Stimulated activated naive B cell treated with anti-CD40 and anti-IgM and Interleukin-4, amounts not matched to agents 10 μg/mL and 1 μg/mL and 100 μg/mL, for 72 hours (primary cell): Measurements from ENCODE around the gene WIPI1.
A peak's percentile ranks its signal among the peaks of the same experiment; 100 is the strongest.

Experiments
- ATAC-seq, 2 donors: fragments of 150-1000 bp; cut with Tn5 transposase; replicated peaks; 2 replicates each; pipeline ENCODE4 v1.10.0; 2021; ENCODE audit warnings: moderate library complexity in 1 of 2
- DNase-seq: peaks from one replicate; pipeline ENCODE4 v3.0.0; 2021
- H3K27ac Mint-ChIP-seq: one replicate; pipeline ENCODE4 v1.8.0; 2022; ENCODE audit warnings: mild to moderate bottlenecking, mixed read lengths
- H3K27me3 Mint-ChIP-seq, 2 donors: one replicate each; pipeline ENCODE4 v1.8.0; 2022; ENCODE audit warnings: mixed read lengths in 2 of 2
- H3K36me3 Mint-ChIP-seq, 2 donors: one replicate each; pipeline ENCODE4 v1.8.0; 2022; ENCODE audit warnings: mixed read lengths in 2 of 2, mild to moderate bottlenecking in 1 of 2
- H3K4me1 Mint-ChIP-seq, 2 donors: one replicate each; pipeline ENCODE4 v1.8.0; 2022; ENCODE audit warnings: mixed read lengths in 2 of 2, mild to moderate bottlenecking in 1 of 2
- H3K4me3 Mint-ChIP-seq, 2 donors: one replicate each; pipeline ENCODE4 v1.8.0; 2022; ENCODE audit warnings: mild to moderate bottlenecking in 2 of 2, mixed read lengths in 2 of 2, moderate library complexity in 1 of 2
- H3K9me3 Mint-ChIP-seq, 2 donors: one replicate each; pipeline ENCODE4 v1.8.0; 2022; ENCODE audit warnings: mixed read lengths in 2 of 2, mild to moderate bottlenecking in 1 of 2

Gene WIPI1

GRCh38 chr17:68456339-68457167 is 743 bp downstream of the WIPI1 start:
- peaks cover 16 to 23% of the 10 kb centered on the region in 2 donors for H3K4me1 Mint-ChIP-seq
- peak overlapping the region; percentile 79 for H3K27ac Mint-ChIP-seq

GRCh38 chr17:68455901-68456338 is 1.4 kb downstream of the WIPI1 start:
- H3K4me1 Mint-ChIP-seq = peaks cover 16 to 21% of the 10 kb centered on the region in 2 donors
- no peak overlapping the region for H3K27ac Mint-ChIP-seq
- H3K36me3 Mint-ChIP-seq = peaks cover 0 to 6% of the 10 kb centered on the region in 2 donors
- H3K27me3 Mint-ChIP-seq = no peaks in the 10 kb centered on the region
- H3K4me3 Mint-ChIP-seq = peak overlapping the region; percentile 89 to 91
- DNase-seq (no peak), ATAC-seq (no peak)
- no peaks in the 10 kb centered on the region for H3K9me3 Mint-ChIP-seq

More at GRCh38 chr17:68456339-68457167, 743 bp downstream of the WIPI1 start:
- Mint-ChIP-seq H3K4me3 (peak overlapping the region; percentile 89 to 91), H3K36me3 (peaks cover 0 to 5% of the 10 kb centered on the region in 2 donors), H3K27me3 (no peaks in the 10 kb centered on the region), H3K9me3 (no peaks in the 10 kb centered on the region)
- ATAC-seq = no peak
- DNase-seq = no peak

DNA sequence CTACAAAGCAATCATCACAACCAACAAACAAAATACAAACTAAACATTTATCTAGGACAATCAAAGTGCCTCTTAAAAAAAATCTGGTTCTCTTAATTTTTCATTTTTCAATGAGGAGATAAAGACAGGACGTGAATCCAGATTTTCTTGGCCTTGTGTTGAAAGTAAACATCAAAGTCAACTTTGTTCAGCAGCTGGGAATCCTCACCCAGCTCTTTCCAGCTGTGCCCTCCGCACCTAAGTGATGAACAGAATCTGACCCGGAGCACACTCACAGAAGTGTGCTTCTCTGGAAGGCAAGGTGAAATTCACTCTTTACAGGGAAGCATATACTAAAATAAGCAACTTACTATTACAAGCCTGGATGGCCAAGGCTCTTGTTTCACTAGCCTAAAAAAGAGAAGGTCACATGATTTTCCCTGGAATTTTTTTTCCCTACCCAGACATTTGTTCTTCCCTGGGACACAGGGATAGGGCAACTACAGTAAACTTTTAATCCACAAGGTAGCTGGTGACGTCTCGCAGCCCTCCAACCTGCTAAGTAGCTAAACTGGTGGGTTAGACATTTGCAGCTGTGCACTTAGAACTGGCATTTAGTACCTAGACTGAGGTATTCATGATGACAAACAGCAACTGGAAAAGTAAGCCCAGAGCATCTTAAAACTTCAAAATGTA is 3.2 kb downstream of the WIPI1 start:
- peaks cover 11 to 21% of the 10 kb centered on the region in 2 donors for H3K4me1 Mint-ChIP-seq
- no peak overlapping the region for H3K27ac Mint-ChIP-seq
- peaks cover 2 to 15% of the 10 kb centered on the region in 2 donors for H3K36me3 Mint-ChIP-seq
- ATAC-seq (no peak), DNase-seq (no peak)
- H3K4me3 Mint-ChIP-seq = no peak overlapping the region
- H3K9me3 Mint-ChIP-seq = no peaks in the 10 kb centered on the region
- no peaks in the 10 kb centered on the region for H3K27me3 Mint-ChIP-seq

GRCh38 chr17:68452724-68453290 is 4.5 kb downstream of the WIPI1 start:
- ATAC-seq (no peak), DNase-seq (no peak)
- Mint-ChIP-seq H3K27ac (no peak overlapping the region), H3K9me3 (no peaks in the 10 kb centered on the region), H3K36me3 (peaks cover 2 to 16% of the 10 kb centered on the region in 2 donors), H3K4me1 (peaks cover 4 to 13% of the 10 kb centered on the region in 2 donors), H3K27me3 (no peaks in the 10 kb centered on the region), H3K4me3 (no peak overlapping the region)

- DNase-seq = no peak
- Mint-ChIP-seq H3K27me3 (no peaks in the 10 kb centered on the region), H3K4me3 (no peak overlapping the region), H3K27ac (no peak overlapping the region), H3K36me3 (peaks cover 2 to 16% of the 10 kb centered on the region in 2 donors), H3K9me3 (no peaks in the 10 kb centered on the region), H3K4me1 (peaks cover 1 to 8% of the 10 kb centered on the region in 2 donors)
- ATAC-seq = no peak
Observed at GRCh38 chr17:68451670-68452354, 5.5 kb downstream of the WIPI1 start.

- no peak overlapping the region for H3K4me3 Mint-ChIP-seq
- no peaks in the 10 kb centered on the region for H3K4me1 Mint-ChIP-seq
- H3K27me3 Mint-ChIP-seq = no peaks in the 10 kb centered on the region
- no peak overlapping the region for H3K27ac Mint-ChIP-seq
- no peak for DNase-seq
- H3K36me3 Mint-ChIP-seq = peaks cover 2 to 19% of the 10 kb centered on the region in 2 donors
- ATAC-seq = no peak
- no peaks in the 10 kb centered on the region for H3K9me3 Mint-ChIP-seq
Observed at GRCh38 chr17:68450801-68451200, 6.5 kb downstream of the WIPI1 start.

GRCh38 chr17:68450391-68450790 is 6.9 kb downstream of the WIPI1 start:
- Mint-ChIP-seq H3K36me3 (peaks cover 2 to 19% of the 10 kb centered on the region in 2 donors), H3K27ac (no peak overlapping the region)

DNA sequence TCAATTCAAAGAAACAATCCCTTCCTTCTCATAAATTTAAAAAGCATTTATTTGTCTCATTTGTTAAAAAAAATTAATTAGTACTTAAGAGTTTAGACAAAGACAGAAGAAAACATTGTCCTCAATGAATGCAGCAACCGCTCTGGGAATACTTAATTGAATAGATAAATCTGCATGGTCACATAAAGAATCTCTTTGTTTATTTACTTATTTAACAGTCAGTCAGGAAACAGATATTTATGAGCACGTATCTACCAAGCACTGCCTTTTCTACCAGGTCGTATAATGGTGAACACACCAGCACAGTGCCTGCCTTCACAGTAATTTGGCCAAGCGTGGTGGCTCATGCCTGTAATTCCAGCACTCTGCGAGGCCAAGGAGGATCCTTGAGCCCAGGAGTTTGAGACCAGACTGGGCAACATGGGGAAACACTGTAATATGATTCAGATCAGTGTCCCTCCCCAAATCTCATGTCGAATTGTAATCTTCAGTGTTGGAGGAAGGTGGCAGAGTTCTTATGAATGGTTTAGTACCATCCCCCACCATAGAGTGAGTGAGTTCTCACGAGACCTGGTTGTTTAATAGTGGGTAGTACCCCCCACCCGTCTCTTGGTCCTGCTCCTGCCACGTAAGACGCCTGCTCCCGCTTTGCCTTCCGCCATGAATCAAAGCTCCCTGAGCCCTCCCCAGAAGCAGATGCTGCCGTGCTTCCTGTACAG is 8.1 kb downstream of the WIPI1 start:
- Mint-ChIP-seq H3K36me3 (peaks cover 2 to 19% of the 10 kb centered on the region in 2 donors), H3K27me3 (no peaks in the 10 kb centered on the region), H3K4me3 (no peak overlapping the region), H3K4me1 (no peaks in the 10 kb centered on the region), H3K9me3 (no peaks in the 10 kb centered on the region), H3K27ac (no peak overlapping the region)
- DNase-seq (no peak), ATAC-seq (no peak)

More at GRCh38 chr17:68450391-68450790, 6.9 kb downstream of the WIPI1 start:
- H3K4me1 Mint-ChIP-seq = no peaks in the 10 kb centered on the region
- DNase-seq = no peak
- no peak overlapping the region for H3K4me3 Mint-ChIP-seq
- no peak for ATAC-seq
- no peaks in the 10 kb centered on the region for H3K9me3 Mint-ChIP-seq
- H3K27me3 Mint-ChIP-seq = no peaks in the 10 kb centered on the region

DNA sequence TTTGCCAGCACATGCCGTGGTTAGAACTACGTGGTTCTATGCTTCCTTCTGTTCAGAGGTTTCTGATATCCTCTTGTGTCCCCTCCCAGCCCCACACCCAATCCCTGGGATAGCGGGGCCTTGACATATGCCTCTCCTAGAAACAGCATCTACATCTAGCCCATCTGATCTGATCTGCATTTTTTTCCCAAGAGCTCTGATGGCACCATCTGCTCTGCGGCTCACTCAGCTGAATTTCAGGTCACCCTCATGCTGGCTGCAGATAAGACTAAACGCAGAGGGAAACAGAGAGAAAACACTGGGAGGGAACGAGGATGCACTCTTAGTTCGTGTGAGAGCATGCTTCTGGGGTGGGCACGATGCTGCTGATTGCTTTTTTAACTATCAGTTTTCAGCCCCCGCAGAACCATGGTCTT is 10.7 kb downstream of the WIPI1 start:
- Mint-ChIP-seq H3K36me3 (peaks cover 2 to 15% of the 10 kb centered on the region in 2 donors), H3K27me3 (no peaks in the 10 kb centered on the region), H3K27ac (peak overlapping the region; percentile 86), H3K4me3 (no peak overlapping the region), H3K9me3 (no peaks in the 10 kb centered on the region), H3K4me1 (peaks cover under 1 to 3% of the 10 kb centered on the region in 2 donors)
- DNase-seq (no peak), ATAC-seq (no peak)

DNA sequence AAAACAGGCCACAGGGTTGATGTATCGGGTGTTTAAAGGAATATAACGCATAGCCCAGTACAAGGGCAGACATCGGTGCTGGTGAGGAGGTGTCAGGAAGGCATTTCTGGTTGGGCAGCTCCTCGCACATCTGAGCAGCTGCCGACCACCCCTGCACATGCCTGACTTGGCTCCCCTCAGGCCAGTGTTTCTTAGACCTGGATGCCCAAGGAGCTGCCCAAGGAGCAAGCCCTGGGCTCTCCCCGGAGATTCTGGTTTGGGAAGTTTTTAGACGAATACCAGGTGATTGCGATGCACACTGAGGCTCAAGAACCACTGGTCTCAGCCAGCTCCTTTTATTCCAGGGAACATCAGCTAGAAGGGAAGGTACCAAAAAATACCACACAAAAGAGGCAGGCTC is 11.6 kb downstream of the WIPI1 start:
- Mint-ChIP-seq H3K9me3 (no peaks in the 10 kb centered on the region), H3K36me3 (peaks cover 2 to 12% of the 10 kb centered on the region in 2 donors), H3K27ac (no peak overlapping the region), H3K4me3 (no peak overlapping the region), H3K27me3 (no peaks in the 10 kb centered on the region), H3K4me1 (peaks cover 9 to 11% of the 10 kb centered on the region in 2 donors)
- DNase-seq (no peak), ATAC-seq (no peak)

DNA sequence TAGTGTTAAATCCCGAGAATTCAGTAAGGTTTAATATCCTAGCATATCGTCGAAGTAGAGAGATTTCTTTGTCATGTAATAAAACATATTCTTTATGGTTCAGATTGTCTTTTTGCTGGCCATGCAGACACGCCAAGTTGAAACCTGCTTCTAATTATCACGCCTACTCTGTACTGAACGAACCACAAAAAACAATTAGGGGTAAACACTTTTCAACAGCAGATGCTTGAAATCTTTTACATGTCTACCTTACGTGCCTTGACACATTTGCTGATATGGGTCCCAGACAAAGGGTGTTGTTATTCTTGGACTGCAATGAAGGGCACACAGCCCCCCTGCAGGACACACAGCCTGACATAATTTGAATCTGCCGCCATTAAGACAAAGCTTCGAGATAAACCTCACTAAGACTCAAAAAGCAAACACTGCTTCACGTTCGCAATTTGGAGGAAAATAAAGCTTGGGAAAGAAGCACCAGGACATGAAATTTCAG is 13.3 kb downstream of the WIPI1 start:
- H3K36me3 Mint-ChIP-seq = peaks cover 0 to 3% of the 10 kb centered on the region in 2 donors
- DNase-seq (no peak), ATAC-seq (no peak)
- no peaks in the 10 kb centered on the region for H3K27me3 Mint-ChIP-seq
- H3K4me3 Mint-ChIP-seq = no peak overlapping the region
- H3K27ac Mint-ChIP-seq = no peak overlapping the region
- peaks cover 20 to 25% of the 10 kb centered on the region in 2 donors for H3K4me1 Mint-ChIP-seq
- H3K9me3 Mint-ChIP-seq = no peaks in the 10 kb centered on the region

- Mint-ChIP-seq H3K9me3 (no peaks in the 10 kb centered on the region), H3K27me3 (no peaks in the 10 kb centered on the region), H3K36me3 (no peaks in the 10 kb centered on the region), H3K4me3 (no peak overlapping the region), H3K27ac (peak overlapping the region; percentile 63), H3K4me1 (peaks cover 32 to 52% of the 10 kb centered on the region in 2 donors)
- no peak for ATAC-seq
- DNase-seq = no peak
Observed at GRCh38 chr17:68441070-68441770, 16.1 kb downstream of the WIPI1 start.

GRCh38 chr17:68440526-68440925 is 16.8 kb downstream of the WIPI1 start:
- Mint-ChIP-seq H3K36me3 (peaks cover 3% of the 10 kb centered on the region in 2 donors), H3K4me3 (no peak overlapping the region), H3K9me3 (no peaks in the 10 kb centered on the region), H3K4me1 (peaks cover 37 to 58% of the 10 kb centered on the region in 2 donors), H3K27me3 (no peaks in the 10 kb centered on the region), H3K27ac (peak overlapping the region; percentile 63)
- ATAC-seq (no peak), DNase-seq (no peak)
